Ishikawa (cell line): ENCODE data around the gene LCE7A.

ENCODE experiments used
- CEBPB ChIP-seq: IDR thresholded peaks from 2 replicates; pipeline ENCODE4 v1.6.1; 2012
- EP300 ChIP-seq: IDR thresholded peaks from 2 replicates; pipeline ENCODE4 v1.6.1; 2012; ENCODE audit warnings: borderline replicate concordance
- MAX ChIP-seq: IDR thresholded peaks from 2 replicates; pipeline ENCODE4 v1.6.1; 2012
- NFIC ChIP-seq: IDR thresholded peaks from 2 replicates; pipeline ENCODE4 v1.6.1; 2012
- REST ChIP-seq: IDR thresholded peaks from 2 replicates; pipeline ENCODE4 v1.6.1; 2012; ENCODE audit warnings: low read depth, mild to moderate bottlenecking
- TAF1 ChIP-seq: IDR thresholded peaks from 2 replicates; pipeline ENCODE4 v1.6.1; 2012; ENCODE audit warnings: low read depth, mild to moderate bottlenecking
- TCF12 ChIP-seq: IDR thresholded peaks from 2 replicates; pipeline ENCODE4 v1.6.1; 2012; ENCODE audit warnings: low read depth
- USF1 ChIP-seq: IDR thresholded peaks from 2 replicates; pipeline ENCODE4 v1.6.1; 2012
- YY1 ChIP-seq: IDR thresholded peaks from 2 replicates; pipeline ENCODE4 v1.6.1; 2012; ENCODE audit warnings: low read depth
- ZBTB7A ChIP-seq: IDR thresholded peaks from 2 replicates; pipeline ENCODE4 v1.6.1; 2012; ENCODE audit warnings: low read depth

GRCh38 chr1:152899027-152899426 lies 39.2 kb downstream of the LCE7A start:
- no peak for TF ChIP-seq ZBTB7A
- no peak for TF ChIP-seq NFIC
- TF ChIP-seq REST: no peak
- no peak for TF ChIP-seq MAX
- TF ChIP-seq TAF1: no peak
- TF ChIP-seq YY1: no peak
- TF ChIP-seq TCF12: no peak
- TF ChIP-seq CEBPB: no peak
- TF ChIP-seq EP300: no peak
- no peak for TF ChIP-seq USF1
